GM12878 (cell line): ENCODE measurements around the gene SLC2A8. TPM values are rescaled to one million over a fixed set of nuclear protein-coding genes. Genes with fewer than 3 reads are reported as not detected.

Experiments
- ATAC-seq: fragments of 200-7000 bp; cut with Tn5 transposase; 3 replicates; pipeline ENCODE4 v1.9.1; 2020; ENCODE audit warnings: mild to moderate bottlenecking, moderate library complexity
- BruUV-seq: library from RNA; stranded (reverse); fragments of 400-500 nt; replicated peaks from 2 replicates; lab custom pipeline; 2021; lab: Mats Ljungman, UMichigan
- CTCF ChIA-PET: fragments of 300-600 bp; sonication (Branson Sonifier 250); formaldehyde crosslinking; extraction: SDS; loops from one replicate; lab custom pipeline; 2021; ENCODE audit warnings: inconsistent platforms; lab: Yijun Ruan, JAX
- POLR2A ChIA-PET: fragments of 350-600 bp; formaldehyde crosslinking; extraction: SDS; loops from one replicate; lab custom pipeline; 2021; ENCODE audit warnings: inconsistent platforms; lab: Charles Lee
- RAD21 ChIA-PET: fragments of 300-600 bp; sonication (Branson Sonifier 250); formaldehyde crosslinking; loops from one replicate; lab custom pipeline; 2023; ENCODE audit warnings: antibody characterized with exemption; ENCODE audit not compliant: unreplicated experiment; lab: Charles Lee
- SMC1A ChIA-PET: fragments of 300-600 bp; sonication (Branson Sonifier 250); formaldehyde crosslinking; loops from one replicate; lab custom pipeline; 2023; ENCODE audit not compliant: unreplicated experiment, uncharacterized antibody; lab: Charles Lee
- DNase-seq: peaks from one replicate; pipeline ENCODE4 v3.0.0-alpha.2; 2011; ENCODE audit warnings: low read depth, low spot score
- FAIRE-seq: peaks from 3 replicates; lab custom pipeline; 2011; peaks lifted over from hg19 to GRCh38; lab: Jason Lieb, UNC
- H2AFZ ChIP-seq: 2 replicates; pipeline ENCODE4 v1.6.0; 2011; ENCODE audit warnings: low read depth, low read length, control low read depth; ENCODE audit not compliant: control insufficient read depth
- H3K27ac ChIP-seq: 2 replicates; pipeline ENCODE4 v1.5.1; 2011; ENCODE audit warnings: control low read depth; ENCODE audit not compliant: control insufficient read depth, insufficient read depth
- H3K27me3 ChIP-seq, 2 experiments: replicated peaks in 1 of 2; 2 replicates each; pipeline versions ENCODE4 v1.6.0 to v1.6.1; 2011; ENCODE audit warnings: low read length in 1 of 2; ENCODE audit not compliant: control insufficient read depth in 2 of 2, insufficient read depth in 2 of 2
- H3K36me3 ChIP-seq, 2 experiments: 2 replicates each; pipeline ENCODE4 v1.5.1; 2011; ENCODE audit warnings: low read length in 1 of 2; ENCODE audit not compliant: control insufficient read depth in 2 of 2, insufficient read depth in 2 of 2
- H3K4me1 ChIP-seq: 2 replicates; pipeline ENCODE4 v1.6.1; 2011; ENCODE audit warnings: mild to moderate bottlenecking, low read length, moderate library complexity, mixed read lengths; ENCODE audit not compliant: control insufficient read depth, insufficient read depth
- H3K4me2 ChIP-seq: 2 replicates; pipeline ENCODE4 v1.6.0; 2011; ENCODE audit warnings: control low read depth; ENCODE audit not compliant: control insufficient read depth, insufficient read depth
- H3K4me3 ChIP-seq: fragments of 200-600 bp; sonication (generic); 2 replicates; pipeline ENCODE4 v1.5.1; 2016
- H3K79me2 ChIP-seq: 2 replicates; pipeline ENCODE4 v1.6.0; 2011; ENCODE audit warnings: low read length; ENCODE audit not compliant: control insufficient read depth, insufficient read depth
- H3K9ac ChIP-seq: 2 replicates; pipeline ENCODE4 v1.8.0; 2011; ENCODE audit warnings: low read length, control low read depth, mixed read lengths; ENCODE audit not compliant: control insufficient read depth, insufficient read depth
- H3K9me3 ChIP-seq: replicated peaks from 3 replicates; pipeline ENCODE4 v1.5.1; 2011; ENCODE audit warnings: mild to moderate bottlenecking, low read length; ENCODE audit not compliant: control insufficient read depth, insufficient read depth
- H4K20me1 ChIP-seq: 2 replicates; pipeline ENCODE4 v1.6.0; 2011; ENCODE audit not compliant: control insufficient read depth, insufficient read depth
- BMI1 ChIP-seq: fragments of 450-650 bp; IDR thresholded peaks from 2 replicates; pipeline ENCODE4 v1.6.1; 2016; ENCODE audit warnings: mild to moderate bottlenecking, moderate library complexity, borderline replicate concordance
- BRCA1 ChIP-seq: IDR thresholded peaks from 2 replicates; pipeline ENCODE4 v1.6.1; 2011; ENCODE audit warnings: low read depth, low read length, improper control_type of control experiment
- ESRRA ChIP-seq: IDR thresholded peaks from 2 replicates; pipeline ENCODE4 v1.6.1; 2012; ENCODE audit warnings: mild to moderate bottlenecking, low read length, improper control_type of control experiment
- FOXM1 ChIP-seq: IDR thresholded peaks from 2 replicates; pipeline ENCODE4 v1.6.1; 2012; ENCODE audit warnings: low read depth, mild to moderate bottlenecking, inconsistent platforms, low read length, moderate library complexity
- JUND ChIP-seq: IDR thresholded peaks from 2 replicates; pipeline ENCODE4 v1.6.1; 2012; ENCODE audit warnings: low read depth, mild to moderate bottlenecking, low read length, improper control_type of control experiment, moderate library complexity
- NBN ChIP-seq: fragments of 450-650 bp; IDR thresholded peaks from 2 replicates; pipeline ENCODE4 v1.6.1; 2016
- NFYA ChIP-seq: IDR thresholded peaks from 2 replicates; pipeline ENCODE4 v1.6.1; 2011; ENCODE audit warnings: low read depth, mild to moderate bottlenecking, low read length, improper control_type of control experiment, borderline replicate concordance
- NR2C2 ChIP-seq: IDR thresholded peaks from 2 replicates; pipeline ENCODE4 v1.6.1; 2011; ENCODE audit warnings: borderline replicate concordance, low read depth; ENCODE audit not compliant: control insufficient read depth, insufficient read length
- PML ChIP-seq: IDR thresholded peaks from 2 replicates; pipeline ENCODE4 v1.6.1; 2012; ENCODE audit warnings: low read length, inconsistent platforms
- SMAD5 ChIP-seq: IDR thresholded peaks from 2 replicates; pipeline ENCODE4 v1.6.1; 2016; ENCODE audit warnings: antibody characterized with exemption, low read depth
- SMARCA5 ChIP-seq: fragments of 450-650 bp; IDR thresholded peaks from 2 replicates; pipeline ENCODE4 v1.6.1; 2017; ENCODE audit warnings: mild to moderate bottlenecking
- SREBF1 ChIP-seq: IDR thresholded peaks from 2 replicates; pipeline ENCODE4 v1.6.1; 2012; ENCODE audit warnings: mild to moderate bottlenecking, low read length
- SUPT20H ChIP-seq: IDR thresholded peaks from 2 replicates; pipeline ENCODE4 v1.6.1; 2011; ENCODE audit warnings: low read depth, mild to moderate bottlenecking, low read length, moderate library complexity, borderline replicate concordance; ENCODE audit not compliant: control insufficient read depth
- TBL1XR1 ChIP-seq: IDR thresholded peaks from 2 replicates; pipeline ENCODE4 v1.6.1; 2012; ENCODE audit warnings: low read depth, low read length, improper control_type of control experiment
- WRNIP1 ChIP-seq: IDR thresholded peaks from 2 replicates; pipeline ENCODE4 v1.6.1; 2011; ENCODE audit warnings: low read depth, low read length, improper control_type of control experiment, borderline replicate concordance
- ZBTB11 ChIP-seq: fragments of 450-650 bp; formaldehyde crosslinking; IDR thresholded peaks from 2 replicates; pipeline ENCODE4 v1.5.0; 2022; ENCODE audit warnings: mild to moderate bottlenecking, missing genetic modification characterization
- ZNF217 ChIP-seq: fragments of 450-650 bp; IDR thresholded peaks from 2 replicates; pipeline ENCODE4 v1.6.1; 2017; ENCODE audit warnings: antibody characterized with exemption, mild to moderate bottlenecking
- WGBS: methylation state at CpG from one replicate; pipeline ENCODE4 v1.1.6; 2016; ENCODE audit warnings: low lambda C conversion rate; ENCODE audit not compliant: insufficient replicate concordance, insufficient coverage; ENCODE audit errors: missing lambda C conversion rate; 5-methylcytosine and 5-hydroxymethylcytosine counted together
- in situ Hi-C: fragments of 300-500 bp; cut with MboI; formaldehyde crosslinking; loops from 9 replicates; pipeline ENCODE4 v1.14.3; 2018; ENCODE audit warnings: mixed read lengths
- intact Hi-C: fragments of 100-400 bp; cut with micrococcal nuclease; formaldehyde crosslinking; loops from one replicate; pipeline ENCODE4 v1.14.2; 2022; ENCODE audit not compliant: unreplicated experiment
- polyA plus RNA-seq, 11 experiments: library from polyadenylated mRNA; depleted of rRNA in 4 of 11; unstranded in 6 of 11; stranded (reverse) in 5 of 11; fragments of >200 nt; fragmentation: Nextera tagmentation in 4 of 11; fragmentation: Illumina TruSeq in 1 of 11; extraction: Ambion mirVana in 4 of 11; extraction: Trizol in 1 of 11; gene quantifications; 1 replicate in 1 of 11; 2 replicates in 10 of 11; pipeline versions ENCODE4 v1.2.1 to v1.2.3, GENCODE V29; 2011 to 2016; ENCODE audit warnings: inconsistent platforms in 2 of 11, missing spikeins in 2 of 11, low read depth in 1 of 11
- total RNA-seq, 4 experiments: library from RNA; depleted of rRNA in 3 of 4; stranded (reverse); fragments of >200 nt in 3 of 4; fragmentation: Illumina TruSeq in 1 of 4; extraction: Trizol in 1 of 4; gene quantifications; 2 replicates each; pipeline versions ENCODE4 v1.2.1 to v1.2.3, GENCODE V29; 2013 to 2021

The SLC2A8 gene
- total and polyA plus RNA-seq, 10 of the 15 experiments (the other 5 are each of a cell fraction or from before 2014, with no cell fraction given), result 0.31 to 22.7 (median 10.0) TPM

DNA sequence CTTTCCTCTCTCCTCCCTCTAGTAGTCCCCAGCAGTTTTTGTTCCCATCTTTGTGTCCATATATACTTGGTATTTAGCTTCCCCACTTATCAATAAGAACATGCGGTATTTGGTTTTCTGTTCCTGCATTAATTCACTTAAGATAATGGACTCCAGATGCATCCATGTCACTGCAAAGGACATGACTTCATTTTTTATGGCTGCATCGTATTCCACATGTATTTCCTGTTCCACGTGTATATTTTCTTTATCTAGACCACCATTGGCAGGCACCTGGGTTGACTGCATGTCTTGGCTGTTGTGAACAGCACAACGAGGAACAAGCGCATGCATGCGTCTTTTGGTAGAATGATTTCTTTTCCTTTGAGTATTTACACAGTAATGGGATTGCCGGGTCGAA lies 33.4 kb downstream of the SLC2A8 start:
- Histone ChIP-seq H2AFZ (no peak overlapping the region), H3K36me3 (peaks cover 1 to 18% of the 10 kb centered on the region in 2 experiments), H4K20me1 (no peaks in the 10 kb centered on the region), H3K4me1 (peaks cover 4% of the 10 kb centered on the region; the same call in 1 of the 2 replicates), H3K9me3 (no peaks in the 10 kb centered on the region), H3K27ac (no peak overlapping the region), H3K27me3 (no peaks in the 10 kb centered on the region), H3K79me2 (peaks cover 15% of the 10 kb centered on the region), H3K4me2 (no peak overlapping the region), H3K4me3 (no peak overlapping the region), H3K9ac (no peak overlapping the region)
- BruUV-seq, result no TSS peak
- ATAC-seq (no peak), FAIRE-seq (no peak), DNase-seq (no peak)
- ChIA-PET POLR2A (no interaction called here), RAD21 (no interaction called here), SMC1A (no interaction called here), CTCF (interaction anchor here (1.0 kb wide), 1 partner anchor 216 kb away, joined by 3 read pairs; no protein-coding TSS in a partner anchor)
- in situ Hi-C loops (no loop called here), intact Hi-C loops (no loop called here)
- 91% methylated on average over 8 of the region's 8 CpGs for WGBS
- TF ChIP-seq TBL1XR1 (no peak), SUPT20H (no peak), SMAD5 (no peak), ZNF217 (no peak), NFYA (no peak), ZBTB11 (CRISPR knock-in tag) (no peak), NBN (no peak), PML (no peak), SMARCA5 (no peak), SREBF1 (no peak), BRCA1 (no peak), JUND (no peak), WRNIP1 (no peak), ESRRA (no peak), BMI1 (no peak), FOXM1 (no peak), NR2C2 (no peak)
